ENCODE measurements around the gene ROR2.

- no peak for TF ChIP-seq POLR2A (IDR thresholded peaks at IDR 0.05)
- TF ChIP-seq, protein P1, sequence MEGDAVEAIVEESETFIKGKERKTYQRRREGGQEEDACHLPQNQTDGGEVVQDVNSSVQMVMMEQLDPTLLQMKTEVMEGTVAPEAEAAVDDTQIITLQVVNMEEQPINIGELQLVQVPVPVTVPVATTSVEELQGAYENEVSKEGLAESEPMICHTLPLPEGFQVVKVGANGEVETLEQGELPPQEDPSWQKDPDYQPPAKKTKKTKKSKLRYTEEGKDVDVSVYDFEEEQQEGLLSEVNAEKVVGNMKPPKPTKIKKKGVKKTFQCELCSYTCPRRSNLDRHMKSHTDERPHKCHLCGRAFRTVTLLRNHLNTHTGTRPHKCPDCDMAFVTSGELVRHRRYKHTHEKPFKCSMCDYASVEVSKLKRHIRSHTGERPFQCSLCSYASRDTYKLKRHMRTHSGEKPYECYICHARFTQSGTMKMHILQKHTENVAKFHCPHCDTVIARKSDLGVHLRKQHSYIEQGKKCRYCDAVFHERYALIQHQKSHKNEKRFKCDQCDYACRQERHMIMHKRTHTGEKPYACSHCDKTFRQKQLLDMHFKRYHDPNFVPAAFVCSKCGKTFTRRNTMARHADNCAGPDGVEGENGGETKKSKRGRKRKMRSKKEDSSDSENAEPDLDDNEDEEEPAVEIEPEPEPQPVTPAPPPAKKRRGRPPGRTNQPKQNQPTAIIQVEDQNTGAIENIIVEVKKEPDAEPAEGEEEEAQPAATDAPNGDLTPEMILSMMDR (IDR thresholded peaks at IDR 0.05): no peak
Observed at GRCh38 chr9:91825422-91825821, 124.6 kb downstream of the ROR2 start.
